GM15510 (cell line): ENCODE data around the gene PLEKHG4B.

Experiments
- POLR2A ChIP-seq: IDR thresholded peaks from 3 replicates; pipeline ENCODE4 v1.6.1; 2011; ENCODE audit warnings: borderline replicate concordance; ENCODE audit not compliant: insufficient read length; ENCODE audit errors: extremely low read depth

The PLEKHG4B gene

DNA sequence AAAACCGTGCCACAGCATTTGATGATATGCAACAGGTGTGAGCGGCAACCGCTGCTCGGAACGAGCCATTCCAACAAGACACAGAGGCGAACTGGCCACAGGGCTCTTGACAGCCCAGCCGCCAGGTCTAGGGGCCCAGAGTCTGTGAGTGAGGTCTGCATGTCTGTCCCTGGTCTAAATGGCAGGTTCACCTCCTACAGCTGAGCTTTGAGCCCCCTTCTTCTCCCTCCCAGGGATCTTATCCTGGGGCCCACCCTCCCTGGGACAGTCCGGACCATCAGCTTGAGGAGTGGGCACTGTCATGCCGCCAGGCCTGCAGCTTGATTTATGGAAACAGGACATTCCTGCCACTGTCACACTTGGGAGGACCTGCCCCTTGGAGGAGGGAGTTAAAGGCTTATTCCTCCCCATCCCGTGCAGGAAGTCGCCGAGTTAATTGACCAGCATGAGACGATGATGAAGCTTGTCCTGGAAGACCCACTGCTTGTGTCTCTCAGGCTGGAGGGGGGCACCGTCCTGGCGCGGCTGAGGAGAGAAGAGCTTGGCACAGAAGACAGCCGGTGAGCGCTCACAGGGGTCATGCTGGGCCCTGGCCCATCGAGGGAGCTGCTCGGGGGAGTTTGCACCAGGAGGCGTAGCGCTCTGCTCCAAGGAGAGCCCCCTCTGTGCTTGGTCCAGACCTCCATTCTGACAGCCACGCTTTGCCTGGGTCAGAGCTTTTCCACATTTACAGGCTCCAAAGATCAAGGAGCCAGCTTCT is 63.9 kb downstream of the PLEKHG4B start:
- TF ChIP-seq POLR2A: no peak

GRCh38 chr5:156411-157072 is 64.6 kb downstream of the PLEKHG4B start:
- TF ChIP-seq POLR2A: no peak

- no peak for TF ChIP-seq POLR2A
Measured at GRCh38 chr5:157126-157715, 65.3 kb downstream of the PLEKHG4B start.

GRCh38 chr5:157801-158200 is 65.8 kb downstream of the PLEKHG4B start:
- no peak for TF ChIP-seq POLR2A

DNA sequence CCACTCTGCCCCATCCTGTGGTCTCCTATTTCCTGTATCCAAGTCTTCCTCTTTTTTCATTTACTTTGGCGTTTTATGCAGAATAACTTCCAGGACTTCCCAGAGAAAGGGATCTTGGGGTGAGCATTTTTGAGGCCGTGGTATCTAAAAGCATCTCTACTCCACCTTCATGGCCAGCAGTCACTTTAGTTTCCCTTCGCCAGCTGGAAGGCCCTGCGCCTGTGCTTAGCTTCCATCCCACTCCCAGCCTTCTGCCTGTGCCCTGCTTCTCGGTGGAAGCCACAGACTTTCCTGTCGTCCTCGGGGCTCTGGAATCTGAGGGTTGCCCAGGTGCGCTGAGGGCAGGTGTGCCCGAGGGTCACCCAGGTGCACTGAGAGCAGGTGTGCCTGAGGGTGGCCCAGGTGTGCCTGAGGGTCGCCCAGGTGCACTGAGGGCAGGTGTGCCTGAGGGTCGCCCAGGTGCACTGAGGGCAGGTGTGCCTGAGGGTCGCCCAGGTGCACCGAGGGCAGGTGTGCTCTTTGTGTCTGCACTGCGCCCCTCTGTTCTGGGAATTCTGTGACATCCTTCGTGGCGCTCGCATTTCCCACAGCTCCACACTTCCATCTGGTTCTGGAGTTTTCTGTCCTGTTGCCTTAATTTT is 67.0 kb downstream of the PLEKHG4B start:
- TF ChIP-seq POLR2A: no peak

DNA sequence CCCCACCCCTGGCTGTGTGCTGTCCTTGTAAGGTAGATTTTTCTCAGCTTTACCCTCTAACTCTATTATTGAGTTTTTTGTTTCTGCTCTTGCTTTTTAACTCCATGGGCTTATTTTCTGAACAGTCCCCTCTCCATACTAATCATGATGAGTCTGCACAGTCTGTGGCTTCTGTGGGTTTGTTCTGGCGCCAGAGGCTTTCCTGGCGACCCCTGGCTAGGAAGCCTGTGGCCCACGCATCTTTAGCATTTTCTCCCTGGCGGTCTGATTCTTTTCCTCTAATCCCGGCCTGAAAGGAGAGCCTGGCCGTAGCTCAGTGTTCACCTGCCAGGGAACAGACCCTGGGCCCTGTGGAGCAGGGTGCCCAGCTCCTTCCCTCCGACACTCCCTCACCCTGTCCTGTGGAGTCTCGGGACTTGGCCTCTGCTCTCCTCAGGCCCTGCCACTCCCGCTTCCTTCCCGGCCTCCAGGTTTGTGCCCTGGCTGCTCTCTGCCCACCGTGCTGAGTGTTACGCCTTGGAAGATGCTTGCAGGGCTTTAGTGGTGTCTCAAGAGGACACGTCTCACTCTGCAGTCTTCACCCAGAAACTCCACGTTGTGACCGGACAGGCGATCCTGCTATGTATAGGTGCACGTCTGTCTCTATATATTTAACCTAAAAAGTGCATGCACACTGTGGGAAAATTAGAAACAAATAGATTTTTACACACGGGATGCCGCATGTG is 67.6 kb downstream of the PLEKHG4B start:
- no peak for TF ChIP-seq POLR2A

- TF ChIP-seq POLR2A: no peak
Measured at GRCh38 chr5:160173-160510, 68.2 kb downstream of the PLEKHG4B start.

GRCh38 chr5:160921-161802 is 69.2 kb downstream of the PLEKHG4B start:
- no peak for TF ChIP-seq POLR2A

GRCh38 chr5:161803-162110 is 69.8 kb downstream of the PLEKHG4B start:
- TF ChIP-seq POLR2A: no peak

DNA sequence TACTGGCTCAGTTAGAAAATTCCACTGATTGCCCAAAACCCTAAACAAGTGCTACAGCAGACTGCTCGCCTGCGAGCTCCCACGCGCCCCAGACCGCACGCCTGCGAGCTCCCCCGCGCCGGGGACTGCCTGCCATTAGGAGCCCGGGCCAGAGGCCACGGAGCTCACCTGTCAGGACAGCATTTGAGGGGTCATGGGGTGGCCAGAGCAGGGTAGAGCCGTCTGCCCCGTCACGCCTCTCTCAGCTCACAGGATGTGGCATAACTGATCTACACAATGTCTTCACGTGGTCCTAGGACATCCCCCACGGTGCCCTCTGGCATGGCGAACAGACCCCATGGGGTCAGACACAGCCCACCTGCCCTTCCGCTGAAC is 70.2 kb downstream of the PLEKHG4B start:
- no peak for TF ChIP-seq POLR2A

DNA sequence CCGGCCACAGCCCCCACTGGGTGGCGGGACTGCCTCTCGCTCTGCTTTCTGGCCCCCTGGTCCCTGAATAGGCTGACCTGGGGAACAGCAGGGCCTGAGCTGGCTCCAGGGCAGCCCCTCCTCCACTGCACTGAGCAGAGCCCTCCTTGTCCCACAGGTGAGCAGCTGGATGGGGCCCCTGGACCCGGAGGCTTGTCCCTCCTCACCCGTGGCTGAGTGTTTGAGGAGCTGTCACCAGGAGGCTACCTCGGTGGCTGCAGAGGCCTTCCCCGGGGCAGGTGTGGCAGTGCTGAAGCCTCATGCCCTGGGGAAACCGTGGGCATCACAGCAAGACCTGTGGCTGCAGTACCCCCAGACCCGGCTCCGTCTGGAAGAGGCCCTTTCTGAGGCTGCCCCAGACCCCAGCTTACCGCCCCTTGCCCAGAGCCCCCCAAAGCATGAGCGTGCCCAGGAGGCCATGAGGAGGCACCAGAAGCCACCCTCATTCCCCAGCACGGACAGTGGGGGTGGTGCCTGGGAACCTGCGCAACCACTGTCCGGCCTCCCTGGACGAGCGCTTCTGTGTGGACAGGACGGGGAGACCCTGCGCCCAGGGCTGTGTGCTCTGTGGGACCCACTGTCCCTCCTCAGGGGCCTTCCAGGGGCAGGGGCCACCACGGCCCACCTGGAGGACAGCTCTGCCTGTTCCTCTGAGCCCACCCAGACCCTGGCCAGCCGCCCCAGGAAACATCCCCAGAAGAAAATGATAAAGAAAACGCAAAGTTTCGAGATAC is 70.8 kb downstream of the PLEKHG4B start:
- no peak for TF ChIP-seq POLR2A

- no peak for TF ChIP-seq POLR2A
Measured at GRCh38 chr5:163338-163620, 71.3 kb downstream of the PLEKHG4B start.

DNA sequence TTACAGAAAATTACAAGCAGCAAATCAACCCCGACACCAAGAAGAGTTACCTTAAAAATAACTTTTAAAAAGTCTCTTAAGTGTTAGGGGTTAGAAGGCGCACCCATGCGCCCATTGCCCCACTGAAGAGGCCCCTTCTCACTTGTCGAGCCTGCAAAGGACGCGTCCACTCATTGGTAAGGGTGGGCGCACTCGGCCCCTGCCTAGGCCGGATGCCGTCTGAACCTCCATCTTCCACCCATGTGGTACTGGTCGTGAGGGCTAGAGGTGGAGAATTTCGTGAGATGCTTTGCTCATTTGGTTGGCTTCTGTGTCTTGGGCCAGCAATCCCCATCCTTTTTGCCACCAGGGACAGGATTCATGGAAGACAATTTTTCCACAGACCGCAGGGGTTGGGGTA is 71.9 kb downstream of the PLEKHG4B start:
- TF ChIP-seq POLR2A: no peak

GRCh38 chr5:164244-164643 is 72.3 kb downstream of the PLEKHG4B start:
- TF ChIP-seq POLR2A: no peak
